GM18951 (cell line): ENCODE measurements around the gene OPCML.

ENCODE experiments used
- POLR2A ChIP-seq: IDR thresholded peaks from 4 replicates; pipeline ENCODE4 v1.6.1; 2011; ENCODE audit warnings: mild to moderate bottlenecking; ENCODE audit not compliant: insufficient read length, insufficient read depth; ENCODE audit errors: extremely low read depth
- in situ Hi-C: fragments of 300-500 bp; cut with MboI; formaldehyde crosslinking; loops from one replicate; pipeline ENCODE4 v1.12.0; 2022; ENCODE audit warnings: low sequenced_read_pairs, mixed read lengths, inconsistent platforms; ENCODE audit not compliant: unreplicated experiment

OPCML gene

DNA sequence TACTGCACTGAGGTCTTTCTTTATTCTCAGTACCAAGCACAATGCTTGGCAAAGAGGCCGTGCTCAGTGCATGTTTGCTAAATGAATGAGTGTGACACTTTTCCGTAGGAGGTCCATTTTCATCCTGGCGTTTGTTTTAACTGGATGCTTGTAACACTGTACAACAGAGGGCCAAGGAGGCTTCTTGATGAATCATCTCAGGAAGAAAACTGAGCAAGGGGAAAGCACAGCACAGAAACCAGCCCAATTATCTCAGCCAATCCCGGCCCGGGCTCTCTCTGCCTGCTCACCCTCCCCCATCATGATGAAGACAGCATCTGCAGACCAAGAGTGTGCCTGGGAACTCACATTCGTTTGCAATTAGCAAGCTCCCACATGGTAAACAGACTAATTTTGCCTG lies 570.3 kb downstream of the OPCML start:
- TF ChIP-seq POLR2A: no peak
- in situ Hi-C loops: no loop called here

DNA sequence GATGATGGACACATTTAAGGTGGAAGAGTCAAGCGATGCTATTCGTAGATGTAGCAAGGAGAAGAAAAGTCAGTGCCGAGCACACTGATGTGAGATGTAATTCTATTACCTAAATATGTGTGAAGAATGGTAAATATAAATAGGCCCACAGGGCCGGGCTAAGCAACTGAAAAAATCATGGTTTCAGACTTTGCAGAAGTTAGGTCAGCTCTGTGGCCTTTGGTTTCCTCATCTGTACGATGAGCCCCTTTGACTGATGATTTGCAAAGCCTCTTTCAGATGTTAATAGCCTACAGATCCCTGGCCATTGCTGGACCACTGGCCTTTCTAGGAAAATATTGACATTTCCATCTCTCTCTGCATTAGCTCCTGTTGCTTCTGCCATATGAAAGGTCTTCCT lies 570.8 kb downstream of the OPCML start:
- in situ Hi-C loops: no loop called here
- TF ChIP-seq POLR2A: no peak

DNA sequence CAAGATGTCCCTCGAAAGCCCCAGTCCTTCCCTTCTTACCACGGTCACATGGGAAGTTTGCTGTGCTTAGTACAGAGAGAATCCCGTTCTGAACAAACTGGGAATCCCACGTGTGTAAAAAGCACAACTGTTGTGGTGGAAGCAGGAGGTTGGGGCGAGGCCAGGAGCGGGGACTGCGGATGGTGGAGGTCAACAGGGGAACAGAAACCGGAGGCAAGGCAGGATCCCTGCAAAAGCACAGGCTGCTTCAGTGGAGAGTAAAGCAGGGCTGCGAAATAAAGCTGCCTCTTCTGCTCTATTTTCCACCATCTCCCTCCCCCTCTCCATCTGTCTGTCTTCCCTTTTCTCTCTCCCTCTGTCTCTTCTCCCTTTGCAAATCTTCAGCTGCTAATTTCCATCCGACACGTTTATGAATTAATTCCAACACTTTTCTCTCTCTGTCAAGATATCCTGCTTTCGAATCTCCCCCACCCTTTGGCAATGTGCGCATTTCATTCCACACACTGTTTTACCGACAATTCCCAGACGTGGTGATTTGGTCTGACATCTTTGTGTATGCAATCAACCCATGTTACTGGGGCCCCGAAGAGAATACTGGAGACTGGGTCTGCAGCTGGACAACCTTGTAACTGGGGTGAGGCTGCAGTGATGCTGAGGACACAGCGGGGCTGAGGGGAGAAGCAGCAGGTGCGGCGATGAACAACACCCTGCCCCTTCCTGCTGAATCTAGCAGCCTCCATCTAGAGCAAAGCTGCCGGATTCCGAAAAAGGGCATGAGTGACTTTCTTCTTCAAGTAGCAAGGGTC lies 571.8 kb downstream of the OPCML start:
- TF ChIP-seq POLR2A: no peak
- in situ Hi-C loops: no loop called here

- no peak for TF ChIP-seq POLR2A
- in situ Hi-C loops: no loop called here
These were observed 572.6 kb downstream of the OPCML start for GRCh38 chr11:132959693-132960092.

DNA sequence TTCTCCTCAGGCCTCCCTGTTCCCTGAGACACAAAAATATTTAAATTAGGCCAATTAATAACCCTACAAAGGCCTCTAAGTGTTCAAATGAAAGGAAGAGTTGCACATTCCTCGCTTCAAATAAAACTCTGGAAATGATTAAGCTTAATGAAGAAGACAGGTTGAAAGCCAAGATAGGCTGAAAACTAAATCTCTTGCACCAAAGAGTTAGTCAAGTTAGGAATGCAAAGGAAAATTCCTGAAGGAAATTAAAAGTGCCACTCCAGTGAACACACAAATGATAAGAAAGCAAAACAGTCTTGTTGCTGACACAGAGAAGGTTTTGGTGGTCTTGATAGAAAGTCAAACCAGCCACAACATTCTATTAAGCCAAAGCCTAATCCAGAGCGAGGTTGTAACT lies 574.4 kb downstream of the OPCML start:
- no peak for TF ChIP-seq POLR2A
- in situ Hi-C loops: no loop called here

DNA sequence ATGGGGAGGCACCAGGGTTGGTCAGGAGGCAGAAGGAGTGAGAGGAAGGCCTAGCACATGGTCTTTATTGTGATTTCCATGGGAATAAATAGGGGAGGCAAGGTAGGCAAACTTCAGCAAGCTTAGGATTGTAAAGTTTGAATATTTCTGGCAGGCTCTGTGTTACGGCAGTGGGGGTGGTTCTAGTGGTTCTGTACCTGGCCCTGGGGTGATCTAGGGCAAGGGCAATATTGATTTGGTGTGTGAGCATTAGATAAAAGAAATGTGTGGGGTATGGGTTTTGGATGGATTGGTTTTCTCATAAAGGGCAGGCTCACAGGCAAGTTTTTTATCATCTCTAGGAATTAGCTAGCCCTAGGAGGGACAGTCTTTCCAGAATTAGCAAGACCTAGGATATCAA lies 584.0 kb downstream of the OPCML start:
- in situ Hi-C loops: no loop called here
- TF ChIP-seq POLR2A: no peak

GRCh38 chr11:132944569-132944944 lies 587.7 kb downstream of the OPCML start:
- no peak for TF ChIP-seq POLR2A
- in situ Hi-C loops: no loop called here

DNA sequence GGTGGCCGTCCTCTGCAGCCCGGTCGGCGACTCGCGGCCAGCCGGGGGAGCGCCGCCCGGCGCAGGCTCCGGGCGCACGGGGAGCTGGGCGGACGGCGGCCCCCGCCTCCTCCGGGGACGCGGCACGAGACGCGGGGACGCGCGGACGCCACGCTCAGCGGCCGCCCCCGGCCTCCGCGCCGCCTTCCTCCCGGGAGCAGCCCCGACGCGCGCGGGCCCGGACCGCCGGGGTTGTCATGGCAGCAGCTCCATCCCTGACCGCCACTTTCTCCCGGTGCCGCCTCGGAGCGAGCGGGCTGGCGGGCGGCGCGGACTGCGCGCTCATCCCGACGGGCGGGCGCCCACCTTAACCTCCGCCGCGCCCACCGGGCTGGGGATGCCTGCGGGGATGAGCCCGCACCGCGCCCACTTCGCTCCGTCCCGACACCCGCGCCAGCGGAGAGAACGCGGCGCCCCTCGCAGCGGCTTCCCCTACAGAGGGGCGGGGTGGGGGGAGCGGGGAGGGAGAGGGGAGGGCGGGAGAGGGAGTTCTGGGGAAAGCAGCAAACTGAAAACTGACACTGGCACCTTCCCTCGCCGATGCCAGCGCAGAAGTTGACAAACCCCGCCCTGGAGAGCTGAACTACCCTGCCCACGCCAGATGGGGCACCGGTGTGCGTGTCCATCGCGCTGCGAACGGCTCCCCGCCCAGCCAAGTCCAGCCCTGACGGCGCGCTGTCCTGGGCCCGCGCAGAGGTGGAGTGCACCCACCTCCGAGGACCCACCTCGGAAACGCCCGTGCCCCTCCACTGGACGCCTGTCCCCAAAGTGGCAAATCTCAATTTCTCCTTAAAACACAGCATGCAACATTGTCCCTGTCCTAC lies 588.4 kb downstream of the OPCML start:
- in situ Hi-C loops: no loop called here
- no peak for TF ChIP-seq POLR2A

- TF ChIP-seq POLR2A: no peak
- in situ Hi-C loops: no loop called here
These were observed 589.0 kb downstream of the OPCML start for GRCh38 chr11:132943357-132943705.

GRCh38 chr11:132942611-132943356 lies 589.5 kb downstream of the OPCML start:
- in situ Hi-C loops: no loop called here
- no peak for TF ChIP-seq POLR2A

- no peak for TF ChIP-seq POLR2A
- in situ Hi-C loops: no loop called here
These were observed 590.5 kb downstream of the OPCML start for GRCh38 chr11:132941761-132942160.

DNA sequence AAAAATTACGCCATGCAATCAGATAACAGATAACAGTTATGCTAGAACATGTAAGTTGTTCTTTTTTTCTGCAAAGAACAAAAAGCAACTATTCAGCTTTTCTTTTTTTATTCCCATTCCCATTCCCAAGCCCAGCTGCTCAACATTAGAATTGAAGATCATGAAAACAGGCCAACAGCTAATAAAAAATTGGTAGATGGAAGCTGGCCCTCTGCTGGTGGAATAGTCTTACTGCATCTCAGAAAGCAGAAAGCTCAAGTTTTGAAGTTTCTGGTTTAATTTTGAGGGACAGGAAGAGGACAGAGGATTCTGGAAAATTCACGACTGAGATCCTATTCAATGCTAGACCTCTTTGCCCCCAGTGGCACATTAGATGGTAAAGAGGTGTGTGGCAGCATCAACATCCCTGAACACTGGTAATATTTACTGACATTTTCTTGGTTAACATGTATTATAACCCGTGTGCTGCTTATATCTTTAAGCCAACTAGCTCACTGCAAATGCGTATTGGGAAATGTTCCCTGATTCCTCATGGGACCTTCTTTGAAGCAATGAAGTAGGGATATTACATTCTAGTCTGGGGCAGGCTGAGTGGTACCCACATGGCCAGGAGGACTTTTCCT lies 591.2 kb downstream of the OPCML start:
- TF ChIP-seq POLR2A: no peak
- in situ Hi-C loops: no loop called here

GRCh38 chr11:132937016-132937415 lies 595.3 kb downstream of the OPCML start:
- TF ChIP-seq POLR2A: no peak
- in situ Hi-C loops: no loop called here
